Transverse colon (tissue), 4 donors: Measurements from ENCODE around the gene ARHGEF2. TPM values are rescaled to one million over a fixed set of nuclear protein-coding genes. Genes with fewer than 3 reads are reported as not detected.
A peak's percentile ranks its signal among the peaks of the same experiment; 100 is the strongest.

Source experiments
- DNase-seq: peaks from one replicate; pipeline ENCODE4 v3.0.0-alpha.2; 2019
- H3K27ac ChIP-seq, 4 donors: fragments of 200-600 bp; sonication (generic); 2 replicates each; pipeline ENCODE4 v1.5.1; 2016 to 2018; ENCODE audit warnings: inconsistent platforms in 4 of 4
- H3K27me3 ChIP-seq: fragments of 200-600 bp; sonication (generic); 2 replicates; pipeline ENCODE4 v1.5.1; 2017; ENCODE audit warnings: inconsistent platforms
- H3K36me3 ChIP-seq, 4 donors: fragments of 200-600 bp; sonication (generic); 2 replicates each; pipeline ENCODE4 v1.5.1; 2017 to 2019; ENCODE audit warnings: inconsistent platforms in 4 of 4
- H3K4me1 ChIP-seq, 4 donors: fragments of 200-600 bp; sonication (generic); 2 replicates each; pipeline ENCODE4 v1.5.1; 2017 to 2020; ENCODE audit warnings: inconsistent platforms in 4 of 4
- H3K4me3 ChIP-seq, 4 donors: fragments of 200-600 bp; sonication (generic); 1 replicate in 1 of 4; 2 replicates in 3 of 4; pipeline versions ENCODE4 v1.5.1 to v1.6.1; 2017 to 2019; ENCODE audit warnings: inconsistent platforms in 4 of 4
- H3K9me3 ChIP-seq, 2 donors: fragments of 200-600 bp; sonication (generic); 2 replicates each; pipeline ENCODE4 v1.5.1; 2017 to 2019; ENCODE audit warnings: inconsistent platforms in 2 of 2
- EP300 ChIP-seq: sonication (generic); formaldehyde crosslinking; IDR thresholded peaks from one replicate; pipeline ENCODE4 v1.6.1; 2017; ENCODE audit warnings: antibody characterized with exemption, low read depth
- POLR2A ChIP-seq: fragments of 450-650 bp; IDR thresholded peaks from one replicate; pipeline ENCODE4 v1.6.1; 2016; ENCODE audit warnings: antibody characterized with exemption, mild to moderate bottlenecking, moderate library complexity
- POLR2AphosphoS5 ChIP-seq, 3 donors: sonication (generic); formaldehyde crosslinking; IDR thresholded peaks; one replicate each; pipeline ENCODE4 v1.6.1; 2016; ENCODE audit warnings: antibody characterized with exemption in 3 of 3
- WGBS, 2 donors: methylation state at CpG; one replicate each; pipeline ENCODE4 v1.1.5; 2018; ENCODE audit warnings: low coverage in 1 of 2; 5-methylcytosine and 5-hydroxymethylcytosine counted together
- in situ Hi-C, 4 donors: fragments of 200-750 bp; cut with MboI; loops; one replicate each; pipeline versions ENCODE4 v1.15.0 to v1.15.1; 2017; ENCODE audit warnings: low sequenced_read_pairs in 3 of 4, low pct_ligation_motif_present in 1 of 4, low pct_unique_long_range_greater_than_20kb in 1 of 4
- intact Hi-C: fragments of 100-400 bp; cut with DNase I; formaldehyde crosslinking; loops from one replicate; pipeline ENCODE4 v1.15.1; 2023; ENCODE audit warnings: low total_unique reads
- total RNA-seq, 4 donors: library from RNA; depleted of rRNA; stranded (reverse); fragments of >200 nt; gene quantifications; one replicate each; pipeline ENCODE4 v1.1.0, GENCODE V29; 2016
- TF ChIP-seq, protein P1 (sequence below), 5 experiments: fragments of 200-600 bp in 3 of 5; fragments of 450-650 bp in 2 of 5; sonication (generic) in 3 of 5; IDR thresholded peaks; 1 replicate in 2 of 5; 2 replicates in 3 of 5; pipeline ENCODE4 v1.5.1; 2016 to 2017; ENCODE audit warnings: antibody characterized with exemption in 5 of 5, inconsistent platforms in 3 of 5, mild to moderate bottlenecking in 2 of 5, moderate library complexity in 1 of 5

The ARHGEF2 gene
- total RNA-seq, 4 donors from 2014 or later, result 107 to 244 (median 169) TPM

DNA sequence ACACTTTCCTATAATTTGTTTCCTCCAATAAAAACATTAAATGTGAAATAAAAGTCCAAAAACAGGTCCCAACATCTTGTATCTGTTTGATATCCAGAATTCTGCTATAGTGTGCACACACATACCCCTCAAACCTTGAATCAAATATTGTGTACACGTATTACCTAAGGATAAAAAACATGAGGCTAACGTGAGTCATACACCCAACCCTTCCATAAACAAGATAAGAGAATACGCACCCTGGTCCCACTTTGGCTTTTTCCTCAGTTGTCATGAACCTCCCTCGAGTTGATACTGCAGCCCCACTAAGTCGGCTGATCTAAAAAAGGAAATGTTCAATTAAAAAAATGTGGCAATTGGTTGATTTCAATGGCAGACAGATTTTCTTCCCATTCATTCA, 49.3 kb downstream of the ARHGEF2 start:
- no peak for DNase-seq
- peaks cover 0 to 68% (median 33%) of the 10 kb centered on the region in 4 donors for H3K36me3 ChIP-seq
- H3K27ac ChIP-seq, result peak overlapping the region in 3 of 4 donors; percentile 93 to 96 (median 95)
- H3K27me3 ChIP-seq, result no peaks in the 10 kb centered on the region
- TF ChIP-seq, protein P1, sequence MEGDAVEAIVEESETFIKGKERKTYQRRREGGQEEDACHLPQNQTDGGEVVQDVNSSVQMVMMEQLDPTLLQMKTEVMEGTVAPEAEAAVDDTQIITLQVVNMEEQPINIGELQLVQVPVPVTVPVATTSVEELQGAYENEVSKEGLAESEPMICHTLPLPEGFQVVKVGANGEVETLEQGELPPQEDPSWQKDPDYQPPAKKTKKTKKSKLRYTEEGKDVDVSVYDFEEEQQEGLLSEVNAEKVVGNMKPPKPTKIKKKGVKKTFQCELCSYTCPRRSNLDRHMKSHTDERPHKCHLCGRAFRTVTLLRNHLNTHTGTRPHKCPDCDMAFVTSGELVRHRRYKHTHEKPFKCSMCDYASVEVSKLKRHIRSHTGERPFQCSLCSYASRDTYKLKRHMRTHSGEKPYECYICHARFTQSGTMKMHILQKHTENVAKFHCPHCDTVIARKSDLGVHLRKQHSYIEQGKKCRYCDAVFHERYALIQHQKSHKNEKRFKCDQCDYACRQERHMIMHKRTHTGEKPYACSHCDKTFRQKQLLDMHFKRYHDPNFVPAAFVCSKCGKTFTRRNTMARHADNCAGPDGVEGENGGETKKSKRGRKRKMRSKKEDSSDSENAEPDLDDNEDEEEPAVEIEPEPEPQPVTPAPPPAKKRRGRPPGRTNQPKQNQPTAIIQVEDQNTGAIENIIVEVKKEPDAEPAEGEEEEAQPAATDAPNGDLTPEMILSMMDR (IDR thresholded peaks at IDR 0.05), result no peak
- TF ChIP-seq POLR2AphosphoS5 (IDR thresholded peaks at IDR 0.05) (no peak), POLR2A (no peak), EP300 (no peak)
- peaks cover 30 to 49% (median 43%) of the 10 kb centered on the region in 4 donors for H3K4me1 ChIP-seq
- H3K9me3 ChIP-seq, result no peaks in the 10 kb centered on the region
- H3K4me3 ChIP-seq, result no peak overlapping the region
- intact Hi-C loops, result no loop called here
- in situ Hi-C loops, result no loop called here
- 44 to 67% methylated on average over 3 to 5 of the region's 5 CpGs for WGBS, 2 donors

DNA sequence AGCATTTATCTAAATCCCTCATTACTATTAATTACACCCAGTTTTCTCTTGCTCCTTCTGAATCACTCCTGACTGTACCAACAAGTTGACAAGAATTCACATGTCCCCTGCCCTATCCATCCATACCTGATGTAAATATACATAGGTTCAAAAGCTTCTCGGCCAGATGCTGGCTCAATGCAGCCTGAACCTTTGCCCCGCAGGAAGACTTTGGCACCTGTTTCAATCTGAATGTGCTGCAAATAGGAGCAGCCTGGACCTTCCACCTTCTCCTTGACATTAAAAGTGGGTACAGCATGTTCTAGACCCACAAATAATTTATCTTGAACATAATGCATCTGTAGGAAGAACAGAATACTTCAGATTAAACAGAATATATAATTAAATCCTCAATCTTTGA, 52.8 kb downstream of the ARHGEF2 start:
- Histone ChIP-seq H3K36me3 (peaks cover 0 to 90% (median 46%) of the 10 kb centered on the region in 4 donors), H3K4me1 (peaks cover 1 to 18% (median 10%) of the 10 kb centered on the region in 4 donors), H3K27me3 (no peaks in the 10 kb centered on the region), H3K9me3 (no peaks in the 10 kb centered on the region), H3K27ac (no peak overlapping the region), H3K4me3 (no peak overlapping the region)
- intact Hi-C loops, result no loop called here
- in situ Hi-C loops, result no loop called here
- TF ChIP-seq EP300, result no peak
- TF ChIP-seq POLR2AphosphoS5 (IDR thresholded peaks at IDR 0.05), result no peak
- TF ChIP-seq, protein P1 (IDR thresholded peaks at IDR 0.05), result no peak
- no peak for TF ChIP-seq POLR2A
- 92 to 100% methylated on average over 2 of the region's 2 CpGs for WGBS, 2 donors
- DNase-seq, result no peak

- H3K27ac ChIP-seq, result no peak overlapping the region
- peaks cover 0 to 94% (median 46%) of the 10 kb centered on the region in 4 donors for H3K36me3 ChIP-seq
- H3K4me1 ChIP-seq, result no peaks in the 10 kb centered on the region
- DNase-seq, result no peak
- no peaks in the 10 kb centered on the region for H3K9me3 ChIP-seq
- no peaks in the 10 kb centered on the region for H3K27me3 ChIP-seq
- WGBS, 2 donors, result 88 to 100% methylated on average over 2 to 3 of the region's 3 CpGs
- in situ Hi-C loops (no loop called here), intact Hi-C loops (no loop called here)
- no peak for TF ChIP-seq POLR2A
- TF ChIP-seq POLR2AphosphoS5 (IDR thresholded peaks at IDR 0.05), result no peak
- no peak for TF ChIP-seq EP300
- TF ChIP-seq, protein P1 (IDR thresholded peaks at IDR 0.05), result no peak
- no peak overlapping the region for H3K4me3 ChIP-seq
Measured at GRCh38 chr1:155920717-155921116, 57.6 kb downstream of the ARHGEF2 start.

GRCh38 chr1:155919801-155920200, 58.5 kb downstream of the ARHGEF2 start:
- TF ChIP-seq EP300, result no peak
- no peak for TF ChIP-seq POLR2A
- TF ChIP-seq, protein P1 (IDR thresholded peaks at IDR 0.05), result no peak
- no peak for TF ChIP-seq POLR2AphosphoS5 (IDR thresholded peaks at IDR 0.05)
- intact Hi-C loops (no loop called here), in situ Hi-C loops (no loop called here)
- Histone ChIP-seq H3K36me3 (peaks cover 0 to 95% (median 47%) of the 10 kb centered on the region in 4 donors), H3K4me3 (no peak overlapping the region), H3K9me3 (no peaks in the 10 kb centered on the region), H3K27ac (no peak overlapping the region), H3K27me3 (no peaks in the 10 kb centered on the region), H3K4me1 (no peaks in the 10 kb centered on the region)
- DNase-seq, result no peak
- WGBS, 2 donors, result 96 to 100% methylated on average over 2 of the region's 2 CpGs
